HG02884 (cell line): ENCODE data around the gene ATP2B1.

Experiments
- ATAC-seq: cut with Tn5 transposase; IDR thresholded peaks from one replicate; pipeline ENCODE4 v1.9.1; 2021; ENCODE audit warnings: mild to moderate bottlenecking, moderate library complexity; ENCODE audit not compliant: unreplicated experiment

Gene ATP2B1

DNA sequence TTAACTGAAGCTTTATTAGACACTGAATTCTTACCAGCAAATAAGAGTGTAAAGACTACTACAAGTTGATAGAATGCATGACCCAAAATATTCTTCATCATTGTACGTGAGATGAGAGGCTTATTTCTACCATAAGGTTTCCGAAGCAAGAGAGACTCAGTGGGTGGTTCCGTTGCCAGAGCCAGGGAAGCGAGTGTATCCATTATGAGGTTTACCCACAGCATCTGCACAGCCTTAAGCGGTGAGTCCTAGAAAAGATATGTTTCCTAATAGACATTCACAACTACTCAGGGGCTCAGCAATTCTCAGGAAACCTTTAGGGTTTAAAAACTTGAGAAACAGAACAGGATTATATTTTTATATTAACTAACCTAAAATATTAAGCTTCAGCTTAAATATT is 105.0 kb downstream of the ATP2B1 start:
- ATAC-seq, result no peak

DNA sequence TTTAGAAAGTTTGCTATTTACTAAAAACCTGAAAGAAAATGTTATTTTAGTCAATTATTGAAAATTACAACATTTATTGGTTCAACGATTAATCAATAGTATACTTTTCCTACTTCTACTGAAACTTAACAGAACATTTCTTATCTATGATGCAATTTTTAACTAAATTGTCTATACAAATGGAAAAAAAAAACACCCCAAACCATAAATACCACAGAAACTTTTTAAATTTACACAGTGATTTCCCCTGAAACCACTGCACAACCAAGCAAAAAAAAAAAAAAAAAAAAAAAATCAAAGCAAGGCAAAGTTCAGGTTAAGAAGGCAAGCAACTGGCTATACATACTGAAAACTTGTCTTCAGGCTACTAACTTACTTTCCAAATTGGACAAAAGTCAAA is 110.9 kb downstream of the ATP2B1 start:
- peak; percentile 53 for ATAC-seq

DNA sequence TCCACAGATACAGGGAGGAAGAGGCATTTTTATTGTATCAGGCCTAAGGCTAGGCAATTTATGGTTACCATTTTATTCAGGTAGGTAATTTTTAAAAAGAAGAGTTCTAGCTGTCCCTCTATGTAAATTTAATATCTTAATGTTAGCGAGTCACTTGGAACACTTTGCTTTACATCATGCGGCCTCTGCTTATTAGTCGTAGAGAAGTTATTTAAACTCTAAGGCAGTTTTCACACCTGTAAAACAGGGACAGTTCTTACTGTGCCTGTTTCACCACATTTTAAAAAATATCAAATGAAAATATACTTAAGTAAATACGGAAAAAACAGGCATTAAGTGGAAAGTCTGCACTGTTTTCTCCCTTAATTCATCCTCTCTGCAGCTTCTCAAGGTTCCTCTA is 111.4 kb downstream of the ATP2B1 start:
- ATAC-seq, result no peak

DNA sequence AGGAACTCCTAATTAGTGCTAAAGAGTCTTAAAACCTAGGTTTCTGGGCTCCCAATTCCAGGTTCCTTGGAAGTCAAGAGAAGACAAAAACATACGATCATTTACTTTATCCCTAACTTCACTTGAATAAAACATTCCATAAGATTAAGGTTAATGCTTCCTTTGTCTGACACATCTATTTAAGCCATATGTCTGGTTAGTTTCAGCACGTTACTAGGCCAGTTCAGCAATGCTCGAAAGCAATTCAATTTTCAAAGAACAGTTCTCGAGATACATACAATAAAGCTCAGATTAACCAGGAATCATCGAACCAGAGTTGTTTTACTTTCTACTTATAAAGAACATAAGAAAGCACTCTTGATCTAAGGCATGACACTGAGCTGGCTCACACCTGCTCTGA is 114.8 kb downstream of the ATP2B1 start:
- no peak for ATAC-seq

DNA sequence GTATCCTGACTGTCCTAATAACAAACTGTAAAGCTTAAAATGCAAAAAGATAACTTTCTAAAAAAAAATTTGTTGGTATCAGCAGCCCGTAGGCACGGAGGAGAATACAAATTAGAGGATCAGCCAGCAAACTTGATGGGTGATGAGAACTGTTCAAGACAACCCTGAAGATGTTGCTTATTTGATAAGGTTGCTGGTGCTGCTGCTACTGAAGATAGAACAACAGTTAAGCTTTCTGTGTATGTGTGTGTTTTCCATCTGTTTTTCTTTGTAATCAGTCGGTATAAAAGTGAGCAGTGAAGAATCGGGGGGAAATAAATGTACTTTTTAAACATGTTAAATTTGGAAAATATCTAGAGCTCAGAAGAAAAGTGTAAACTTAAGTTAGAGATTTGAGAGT is 115.4 kb downstream of the ATP2B1 start:
- no peak for ATAC-seq

DNA sequence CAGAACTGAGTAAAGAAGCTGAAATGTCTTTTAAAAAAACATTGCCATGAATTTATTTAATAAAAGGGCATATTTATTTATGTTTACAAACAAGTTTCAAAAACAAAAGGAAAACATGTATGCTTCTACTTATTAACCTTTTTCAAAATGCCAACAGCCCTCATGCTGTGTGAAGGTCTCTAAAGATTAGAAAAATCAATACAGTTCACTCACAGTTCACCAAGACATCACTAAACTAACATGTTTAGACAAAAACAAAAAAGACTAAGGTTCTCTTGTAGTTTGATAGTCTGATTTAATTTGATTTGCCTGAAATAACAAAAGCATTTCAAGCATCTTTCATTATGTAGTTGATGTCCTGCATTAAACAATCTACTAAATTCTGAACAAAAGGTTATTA is 118.9 kb downstream of the ATP2B1 start:
- no peak for ATAC-seq

DNA sequence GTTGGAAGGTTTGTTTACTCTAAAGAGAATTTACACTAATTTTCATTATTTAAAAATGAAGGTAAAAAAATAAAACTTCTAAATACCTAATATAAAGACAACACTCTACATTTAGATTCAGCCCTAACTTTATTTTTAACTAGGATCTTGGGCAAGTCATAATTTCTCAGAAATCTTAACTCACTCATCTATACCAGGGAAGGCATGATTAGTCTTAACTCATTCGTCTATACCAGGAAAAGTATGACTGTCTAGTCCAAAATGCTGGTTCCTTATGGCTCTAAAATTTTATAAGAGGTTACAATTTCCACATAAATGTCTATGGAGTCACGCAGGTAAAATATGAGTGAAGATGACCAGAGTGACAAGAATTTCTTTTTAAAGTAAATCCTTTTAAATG is 130.1 kb downstream of the ATP2B1 start:
- no peak for ATAC-seq

DNA sequence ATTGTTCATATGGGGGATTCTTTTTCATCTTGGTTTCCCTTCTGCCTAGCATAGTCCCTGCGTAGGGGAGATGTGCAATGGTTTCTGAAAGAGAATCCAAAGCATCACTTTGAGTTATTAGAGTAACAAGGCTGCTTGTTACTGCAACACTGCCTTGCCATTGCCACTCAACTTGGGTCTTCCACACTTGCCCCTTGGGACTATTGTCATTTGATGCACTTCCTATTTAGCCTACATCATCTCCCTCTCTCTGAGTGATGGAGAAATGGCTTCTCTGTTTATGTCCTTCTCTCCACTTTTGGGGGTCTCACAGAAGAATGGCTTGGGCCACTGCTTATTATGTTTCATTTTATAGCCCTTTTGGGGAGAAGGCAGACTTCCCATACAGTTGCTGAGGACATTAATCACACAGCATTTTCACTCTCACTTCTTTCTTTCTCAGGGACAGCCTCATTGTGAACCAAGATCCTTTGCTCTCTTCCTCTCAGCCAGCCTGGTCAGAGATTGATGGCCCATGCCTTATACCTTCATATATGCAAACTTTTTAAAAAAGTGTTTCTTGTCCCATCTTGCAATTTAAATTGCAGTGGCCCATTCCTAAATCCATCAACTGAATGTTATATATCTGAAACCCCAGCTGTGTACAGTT is 131.9 kb downstream of the ATP2B1 start:
- ATAC-seq, result no peak

DNA sequence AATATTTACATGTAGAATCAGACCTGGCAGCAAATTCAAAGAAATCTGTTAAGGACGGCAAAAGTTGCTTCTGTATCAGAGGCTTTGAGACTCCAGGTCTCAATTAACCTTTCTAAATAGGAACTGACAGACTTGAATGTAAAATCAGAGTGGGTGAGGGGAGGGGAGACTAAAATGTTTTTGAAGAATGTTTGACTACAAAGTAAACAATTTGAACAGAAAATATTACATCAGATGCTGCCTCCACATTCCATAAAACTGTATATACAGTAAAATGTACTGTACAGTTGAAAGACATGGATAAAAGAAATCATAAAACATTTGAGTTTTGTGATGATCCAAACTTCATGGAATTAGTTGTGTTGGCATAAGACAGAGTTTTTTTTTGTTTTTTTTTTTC is 133.3 kb downstream of the ATP2B1 start:
- no peak for ATAC-seq

DNA sequence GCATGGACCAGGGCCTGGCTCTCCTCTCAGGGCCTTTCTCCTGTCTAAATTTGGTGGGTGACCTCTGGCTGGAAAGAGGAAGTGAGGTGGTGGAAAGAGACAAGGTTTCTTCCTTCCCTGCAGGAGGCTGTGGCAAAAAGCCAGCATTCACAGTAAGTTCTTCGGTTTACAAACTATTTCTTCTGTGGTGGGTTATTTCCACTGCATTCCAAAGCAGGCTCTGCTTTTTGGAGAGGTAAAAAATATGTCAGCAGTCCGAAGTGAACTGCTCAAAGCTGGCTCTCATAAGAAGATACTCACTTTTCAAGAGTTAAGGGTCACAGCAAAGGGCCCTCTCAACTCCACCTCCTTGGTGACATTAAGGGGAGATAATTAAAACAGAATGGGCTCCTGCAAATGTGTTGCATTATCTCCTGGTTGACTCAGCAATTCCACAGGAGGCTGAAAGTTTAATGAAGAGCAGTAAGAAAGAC is 133.9 kb downstream of the ATP2B1 start:
- no peak for ATAC-seq

DNA sequence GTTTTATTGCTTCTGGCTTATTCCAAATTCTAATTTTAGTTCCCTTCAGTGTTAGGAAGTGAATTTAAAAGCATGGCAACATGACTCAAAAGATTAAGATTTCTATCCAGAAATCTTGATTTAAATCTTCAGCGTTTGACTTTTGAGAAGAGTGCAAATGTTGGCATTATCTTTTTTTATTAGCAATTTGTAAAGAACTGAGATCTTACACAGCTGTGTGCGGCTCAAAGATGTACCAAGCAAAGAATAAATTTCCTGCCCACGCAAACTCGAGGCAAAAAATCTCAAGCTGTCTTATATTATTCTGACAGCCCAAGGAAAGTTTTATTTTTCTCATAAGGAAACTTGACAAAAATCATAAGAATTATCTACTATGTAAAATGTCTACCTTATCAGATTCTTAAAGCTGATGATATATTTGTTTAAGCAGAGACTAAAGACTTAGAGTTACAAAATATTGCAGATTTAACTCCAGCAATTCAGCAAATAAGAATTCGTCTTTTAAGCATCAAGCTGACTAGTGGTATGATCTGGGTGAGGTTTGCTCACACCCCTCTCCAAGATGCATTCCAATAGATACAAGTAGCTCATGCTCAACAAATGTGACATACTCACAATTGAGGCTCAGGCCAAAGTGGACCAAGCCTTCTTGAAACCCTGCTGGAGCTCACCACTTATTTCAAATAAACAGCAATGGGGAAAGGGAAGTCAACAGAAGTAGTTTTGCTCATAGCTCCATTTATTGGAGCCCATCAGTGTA is 135.4 kb downstream of the ATP2B1 start:
- ATAC-seq, result no peak

DNA sequence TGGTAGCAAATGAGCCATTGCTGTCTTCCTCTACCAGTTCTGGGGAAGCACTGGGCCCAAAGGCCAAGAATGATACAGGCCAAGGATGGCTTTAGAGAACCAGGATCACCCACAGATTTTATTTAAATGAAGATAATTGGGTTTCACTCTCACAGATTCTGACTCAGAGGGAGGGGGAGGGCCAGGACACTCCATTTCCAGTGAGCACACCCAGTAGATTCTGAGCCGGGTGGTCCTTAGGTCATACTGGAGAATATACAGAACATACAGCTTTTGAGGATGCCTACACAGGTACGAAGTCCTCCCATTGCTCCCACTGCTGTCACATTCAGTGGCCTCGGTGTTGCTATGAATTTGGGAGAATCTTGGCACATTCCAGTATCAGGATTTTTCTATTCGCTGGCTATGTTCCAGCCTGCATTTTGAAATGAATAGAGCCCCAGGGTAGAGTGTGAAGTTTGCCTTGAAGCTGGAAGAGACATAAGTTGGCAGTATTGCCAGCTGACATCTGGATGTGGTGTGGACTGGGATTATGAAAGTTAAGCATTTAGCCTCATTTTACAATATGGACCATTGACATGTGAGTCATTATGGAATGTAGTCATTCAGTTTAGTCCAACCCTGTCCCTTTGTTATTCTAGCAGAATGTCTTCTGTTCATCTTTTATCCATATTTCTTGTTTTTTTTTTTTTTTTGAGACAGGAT is 137.0 kb downstream of the ATP2B1 start:
- ATAC-seq, result no peak

DNA sequence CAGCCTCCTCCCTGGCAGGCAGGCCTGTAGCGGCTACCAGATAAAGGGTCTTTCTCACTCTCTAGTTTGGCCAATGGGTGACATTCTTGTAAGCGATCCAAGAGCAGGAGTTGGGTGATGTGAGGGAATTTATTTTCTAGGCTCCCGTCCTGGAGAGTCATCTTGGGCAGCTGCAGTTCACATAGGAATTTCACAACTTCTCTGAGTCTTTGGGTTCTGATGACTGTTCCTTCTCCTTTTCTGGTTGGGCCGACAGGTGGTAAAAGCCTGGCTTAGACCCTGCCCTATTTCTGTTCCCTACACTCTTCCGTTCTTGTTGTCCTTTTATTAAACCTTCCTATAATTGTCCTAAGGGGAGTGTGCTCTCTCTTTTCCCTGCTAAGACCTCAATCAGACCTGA is 140.2 kb downstream of the ATP2B1 start:
- ATAC-seq, result no peak

DNA sequence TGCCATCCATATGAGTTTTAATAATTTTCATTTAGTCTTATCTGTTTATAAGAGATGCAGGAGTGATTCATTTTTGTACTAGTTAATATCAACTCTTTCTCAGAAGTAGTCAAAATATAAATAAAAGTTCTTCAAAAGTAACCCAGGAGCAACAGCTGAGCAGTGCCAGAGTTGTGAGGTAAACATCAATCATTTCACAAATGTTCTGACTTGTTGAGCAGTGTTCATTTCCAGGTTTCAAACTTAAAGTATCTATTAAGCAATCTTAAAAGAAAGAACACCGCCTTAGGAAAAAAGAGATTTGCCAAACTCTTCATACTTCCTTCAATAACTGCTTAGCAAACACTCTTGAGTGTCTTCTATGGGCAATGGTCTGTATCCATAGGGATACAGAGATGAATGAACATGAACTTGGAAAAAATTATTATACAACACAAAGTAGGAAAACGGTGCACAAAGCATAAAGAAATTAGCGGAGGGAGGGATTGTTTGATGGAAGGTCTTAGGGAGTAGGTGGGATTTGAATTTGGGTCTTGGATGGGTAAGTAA is 140.9 kb downstream of the ATP2B1 start:
- ATAC-seq, result no peak

DNA sequence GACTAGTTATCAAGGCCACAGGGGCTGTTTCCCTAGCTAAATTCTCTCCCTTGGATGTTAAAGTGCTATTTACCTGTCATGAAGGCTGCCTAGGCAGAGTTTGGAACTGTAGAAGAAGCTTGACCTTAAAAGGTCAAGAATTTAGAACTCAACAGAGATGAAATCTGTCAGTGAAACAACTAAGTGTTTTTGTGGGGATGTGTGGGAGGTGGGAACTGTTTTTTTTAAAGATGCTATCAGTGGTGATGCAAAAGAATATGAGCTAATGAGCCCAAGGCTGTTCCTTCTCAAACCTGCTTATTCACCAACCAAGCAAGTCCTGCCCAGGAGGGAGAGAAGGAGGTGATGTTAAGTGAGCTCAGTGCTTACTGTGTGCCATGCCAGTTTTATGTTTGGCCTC is 142.0 kb downstream of the ATP2B1 start:
- peak; percentile 59 for ATAC-seq

DNA sequence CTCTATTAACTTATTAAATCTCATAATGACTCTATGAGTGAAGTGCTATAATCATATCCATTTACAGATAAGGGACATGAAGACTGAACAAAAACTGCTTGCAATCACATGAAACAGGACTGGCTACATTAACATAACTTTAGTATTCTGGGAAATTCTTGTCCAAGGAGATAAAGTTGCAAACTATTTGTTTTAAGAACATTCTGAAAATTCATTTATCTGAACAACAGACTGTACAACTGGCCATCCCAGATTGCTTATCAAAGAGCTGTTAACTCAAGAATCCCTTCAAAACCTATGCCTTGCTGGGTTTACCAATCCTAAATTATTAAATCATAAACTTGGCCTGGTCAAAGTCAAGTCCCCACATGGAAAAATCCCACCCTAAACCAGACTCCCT is 143.6 kb downstream of the ATP2B1 start:
- ATAC-seq, result no peak

DNA sequence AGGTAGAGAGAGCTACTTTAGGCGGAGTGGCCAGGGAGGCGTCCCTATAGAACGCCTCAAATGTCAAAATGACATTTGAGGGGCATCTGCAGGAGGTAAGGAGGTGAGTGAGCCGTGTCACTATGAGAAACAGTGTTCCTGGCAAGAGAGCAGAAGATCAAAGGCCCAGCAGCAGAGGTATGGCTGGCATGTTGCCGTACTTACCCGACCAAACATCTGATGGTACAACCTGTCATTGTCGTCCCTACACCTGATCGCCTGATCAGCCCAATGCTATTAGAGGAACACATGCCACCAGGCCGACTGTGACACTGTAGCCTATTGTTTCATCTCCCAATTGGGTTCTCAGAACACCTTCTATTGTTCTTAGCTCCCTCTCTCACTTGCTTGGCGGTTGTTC is 148.9 kb downstream of the ATP2B1 start:
- ATAC-seq, result no peak

DNA sequence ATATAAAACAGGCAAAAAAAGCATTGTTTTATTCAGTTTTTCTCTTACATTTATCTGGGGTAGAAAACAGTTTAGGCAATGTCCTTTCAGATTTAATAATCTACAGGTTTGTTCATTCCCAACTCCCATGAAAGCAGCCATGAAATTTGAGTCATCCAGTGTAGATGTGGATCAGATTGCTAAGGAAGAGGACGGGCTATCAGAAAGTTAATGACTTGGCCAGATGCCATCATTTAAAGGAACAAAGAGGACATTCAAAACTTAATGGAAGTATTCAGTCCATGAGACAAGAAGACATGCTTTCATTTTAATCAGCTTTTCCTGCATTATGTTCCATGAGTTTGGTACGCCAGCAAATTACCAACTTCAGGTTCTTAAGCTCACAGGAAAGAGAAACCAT is 151.7 kb downstream of the ATP2B1 start:
- no peak for ATAC-seq

DNA sequence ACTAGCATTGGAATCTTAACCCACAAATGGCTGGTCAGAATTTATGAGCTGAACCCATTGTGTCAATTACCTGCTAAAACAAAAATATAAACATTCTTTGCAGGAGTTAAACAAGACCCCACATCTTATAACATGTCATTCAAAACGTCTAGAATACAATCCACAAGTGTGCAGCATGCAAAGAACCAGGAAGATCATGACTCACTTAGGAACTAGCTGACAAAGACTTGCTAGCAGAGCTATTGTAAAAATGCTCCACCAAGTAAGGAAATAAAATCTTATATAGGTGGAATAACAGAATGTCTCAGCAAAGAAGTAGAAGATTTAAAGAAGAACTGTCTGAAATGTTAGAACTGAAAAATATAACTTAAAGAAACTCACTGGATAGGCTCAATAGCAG is 156.3 kb downstream of the ATP2B1 start:
- ATAC-seq, result no peak

DNA sequence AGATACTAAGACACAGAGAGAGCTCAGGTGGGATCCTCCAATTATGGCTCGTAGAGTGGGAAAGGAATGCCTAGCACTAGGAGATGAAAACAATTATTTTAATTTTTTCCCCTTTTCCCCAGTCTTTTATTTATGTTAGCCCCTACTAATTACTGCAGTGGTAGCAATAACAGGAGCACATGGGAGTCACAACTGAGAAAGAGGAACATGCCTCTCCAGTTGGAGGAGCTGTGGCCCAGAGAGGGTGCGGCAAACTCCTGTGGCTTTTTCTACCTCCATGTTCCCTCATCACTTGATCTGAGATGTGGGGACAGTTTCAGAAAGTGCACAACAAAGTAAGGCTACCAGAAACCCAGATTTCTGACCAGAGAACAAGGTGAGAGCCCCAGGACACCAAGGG is 156.9 kb downstream of the ATP2B1 start:
- ATAC-seq, result no peak

DNA sequence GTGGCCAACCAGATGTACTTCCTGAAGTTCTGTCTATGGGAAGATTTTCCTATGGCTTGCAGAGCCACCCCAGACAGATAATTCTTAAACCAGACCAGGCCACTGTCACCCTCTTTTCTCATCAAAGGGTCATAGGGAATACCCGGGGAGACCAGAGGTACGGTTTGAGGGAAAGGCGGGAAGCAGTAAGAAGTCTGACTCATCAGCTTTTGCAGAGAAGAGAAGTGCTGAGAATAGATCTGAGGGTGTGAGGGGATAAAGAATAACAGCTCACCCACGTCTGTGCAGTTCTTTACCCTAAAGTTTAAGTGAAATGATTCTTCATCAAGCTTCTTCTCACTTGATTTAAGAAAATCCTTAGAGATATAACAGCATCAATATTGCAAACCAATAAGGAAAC is 161.5 kb downstream of the ATP2B1 start:
- no peak for ATAC-seq

DNA sequence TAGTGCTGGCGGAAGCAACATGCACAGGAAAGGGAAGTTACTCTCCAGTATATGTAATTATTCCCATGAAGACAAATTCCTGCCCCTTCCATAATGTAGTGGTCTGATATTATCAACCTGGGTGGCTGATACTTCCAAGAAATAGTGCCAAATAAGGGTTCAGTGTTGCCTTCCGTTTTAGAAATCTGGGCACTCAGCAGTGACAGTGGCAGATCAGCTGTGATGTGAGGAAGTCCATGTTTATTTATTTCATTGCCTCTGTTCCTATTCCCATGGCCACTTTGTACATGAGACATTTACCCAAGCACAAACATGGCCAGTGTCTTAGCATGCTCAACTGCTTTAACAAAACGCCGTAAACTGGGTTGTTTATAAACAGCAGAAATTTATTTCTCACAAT is 162.5 kb downstream of the ATP2B1 start:
- no peak for ATAC-seq
